Endodermal cell (in vitro differentiated cells): ENCODE results near the gene FHL3. TPM values are rescaled to one million over a fixed set of nuclear protein-coding genes. Genes with fewer than 3 reads are reported as not detected.
A peak's percentile ranks its signal among the peaks of the same experiment; 100 is the strongest.

Source experiments
- DNase-seq: peaks from one replicate; pipeline ENCODE4 v3.0.0-alpha.2; 2017
- H3K27ac ChIP-seq: 2 replicates; pipeline ENCODE4 v1.5.1; 2013; ENCODE audit warnings: mild to moderate bottlenecking, low read depth, low read length, moderate library complexity
- H3K27me3 ChIP-seq: 2 replicates; pipeline ENCODE4 v1.6.1; 2013; ENCODE audit warnings: mild to moderate bottlenecking, low read length, moderate library complexity; ENCODE audit not compliant: insufficient read depth, control insufficient read depth, poor library complexity, severe bottlenecking
- H3K36me3 ChIP-seq: 2 replicates; pipeline ENCODE4 v1.7.0; 2013; ENCODE audit warnings: mild to moderate bottlenecking, low read length, moderate library complexity; ENCODE audit not compliant: control insufficient read depth, insufficient read depth
- H3K4me1 ChIP-seq: one replicate; pipeline ENCODE4 v1.7.0; 2013; ENCODE audit warnings: low read length; ENCODE audit not compliant: control insufficient read depth, insufficient read depth
- H3K4me3 ChIP-seq: 2 replicates; pipeline ENCODE4 v1.5.1; 2013; ENCODE audit warnings: mild to moderate bottlenecking, low read length, moderate library complexity
- H3K9ac ChIP-seq: 2 replicates; pipeline ENCODE4 v1.6.1; 2013; ENCODE audit warnings: mild to moderate bottlenecking, low read length, moderate library complexity; ENCODE audit not compliant: poor library complexity, severe bottlenecking; ENCODE audit errors: extremely low read depth
- H3K9me3 ChIP-seq: 2 replicates; pipeline ENCODE4 v1.6.1; 2013; ENCODE audit warnings: mild to moderate bottlenecking, low read length, moderate library complexity; ENCODE audit not compliant: control insufficient read depth
- H3K27ac Mint-ChIP-seq: 2 replicates; pipeline ENCODE4 v1.8.0; 2020; ENCODE audit warnings: mixed read lengths
- H3K27me3 Mint-ChIP-seq: 2 replicates; pipeline ENCODE4 v1.8.0; 2021; ENCODE audit warnings: mild to moderate bottlenecking, mixed read lengths; ENCODE audit not compliant: insufficient read depth
- H3K36me3 Mint-ChIP-seq: 2 replicates; pipeline ENCODE4 v1.8.0; 2020; ENCODE audit warnings: low read depth, mixed read lengths
- H3K4me1 Mint-ChIP-seq: 2 replicates; pipeline ENCODE4 v1.8.0; 2020; ENCODE audit warnings: mixed read lengths
- H3K4me3 Mint-ChIP-seq: 2 replicates; pipeline ENCODE4 v1.8.0; 2020; ENCODE audit warnings: mild to moderate bottlenecking, moderate library complexity, mixed read lengths
- H3K9me3 Mint-ChIP-seq: 2 replicates; pipeline ENCODE4 v1.8.0; 2020; ENCODE audit warnings: mild to moderate bottlenecking, mixed read lengths
- WGBS, 2 experiments: methylation state at CpG; one replicate each; pipeline versions ENCODE4 v1.1.5 to v1.1.7; 2013; ENCODE audit warnings: missing lambda C conversion rate in 2 of 2, mixed read lengths in 1 of 2; ENCODE audit not compliant: insufficient coverage in 1 of 2, insufficient read length in 1 of 2; 5-methylcytosine and 5-hydroxymethylcytosine counted together
- total RNA-seq, 2 donors: library from RNA; stranded (reverse); fragmentation: NEBNext Ultra II Directional in 1 of 2; extraction: Animal tissue kit (Norgen Biotek cat#: 25700) in 1 of 2; gene quantifications; 2 replicates in 1 of 2; 3 replicates in 1 of 2; pipeline ENCODE4 v1.2.1, GENCODE V29; 2021
- TF ChIP-seq, protein P1 (sequence below): fragments of 200-600 bp; sonication (generic); conservative IDR thresholded peaks from 2 replicates; pipeline ENCODE4 v1.5.0; 2021; ENCODE audit warnings: antibody characterized with exemption, mild to moderate bottlenecking

Gene FHL3
- total RNA-seq, 2 donors from 2014 or later: 20.5 to 20.6 TPM

DNA sequence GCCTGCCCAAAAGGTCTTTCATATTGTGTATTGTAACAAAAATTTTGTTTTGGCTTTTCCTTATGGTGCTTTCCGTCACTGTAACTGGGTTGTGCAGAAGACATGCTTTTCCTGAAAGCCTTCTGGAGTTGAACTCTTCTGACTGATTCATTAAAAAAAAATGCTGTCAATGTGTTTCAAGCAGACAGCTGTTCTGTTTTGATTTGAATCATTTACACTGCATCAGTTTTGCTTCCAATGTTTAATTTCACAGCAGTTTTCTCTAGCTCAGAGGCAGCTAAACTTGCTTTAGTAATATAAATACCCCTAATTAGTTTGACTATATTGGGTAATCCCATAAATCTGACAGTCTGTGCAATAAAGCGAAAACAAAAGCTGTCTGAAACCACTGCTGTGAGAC, 15.1 kb upstream of the FHL3 start:
- WGBS, 2 experiments: 97 to 100% methylated on average over 2 of the region's 2 CpGs
- no peak overlapping the region for H3K27ac ChIP-seq
- peaks cover 68% of the 10 kb centered on the region for H3K36me3 Mint-ChIP-seq

DNA sequence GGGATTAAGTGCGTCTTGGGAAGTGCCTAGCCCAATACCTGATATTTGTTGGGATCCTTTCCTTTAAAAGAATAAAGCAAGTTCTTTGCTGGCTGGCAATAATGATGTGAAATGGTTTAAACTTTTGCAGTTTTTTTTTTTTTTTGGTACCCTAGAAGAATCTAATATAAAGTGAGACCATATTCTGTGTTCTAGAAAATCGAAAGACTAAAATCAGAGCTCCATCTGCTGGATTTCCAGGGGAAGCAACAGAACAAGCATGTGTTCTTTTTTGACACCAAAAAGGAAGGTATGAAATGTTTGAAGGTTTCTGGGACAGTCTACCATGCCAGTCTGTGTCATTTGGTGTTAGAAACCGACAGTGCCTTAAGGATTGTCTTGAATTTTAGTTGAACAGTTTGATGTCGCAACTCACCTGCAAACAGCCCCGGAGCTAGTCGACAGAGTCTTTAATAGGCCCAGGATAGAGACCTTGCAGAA, 13.6 kb upstream of the FHL3 start:
- Mint-ChIP-seq H3K4me3 (no peak overlapping the region), H3K27ac (no peak overlapping the region), H3K9me3 (no peaks in the 10 kb centered on the region), H3K36me3 (peaks cover 61% of the 10 kb centered on the region), H3K27me3 (no peaks in the 10 kb centered on the region), H3K4me1 (peaks cover 3% of the 10 kb centered on the region)
- H3K27me3 ChIP-seq: no peaks in the 10 kb centered on the region
- peaks cover 83% of the 10 kb centered on the region for H3K36me3 ChIP-seq
- H3K4me3 ChIP-seq: no peak overlapping the region
- no peak for DNase-seq
- no peaks in the 10 kb centered on the region for H3K4me1 ChIP-seq
- TF ChIP-seq, protein P1, sequence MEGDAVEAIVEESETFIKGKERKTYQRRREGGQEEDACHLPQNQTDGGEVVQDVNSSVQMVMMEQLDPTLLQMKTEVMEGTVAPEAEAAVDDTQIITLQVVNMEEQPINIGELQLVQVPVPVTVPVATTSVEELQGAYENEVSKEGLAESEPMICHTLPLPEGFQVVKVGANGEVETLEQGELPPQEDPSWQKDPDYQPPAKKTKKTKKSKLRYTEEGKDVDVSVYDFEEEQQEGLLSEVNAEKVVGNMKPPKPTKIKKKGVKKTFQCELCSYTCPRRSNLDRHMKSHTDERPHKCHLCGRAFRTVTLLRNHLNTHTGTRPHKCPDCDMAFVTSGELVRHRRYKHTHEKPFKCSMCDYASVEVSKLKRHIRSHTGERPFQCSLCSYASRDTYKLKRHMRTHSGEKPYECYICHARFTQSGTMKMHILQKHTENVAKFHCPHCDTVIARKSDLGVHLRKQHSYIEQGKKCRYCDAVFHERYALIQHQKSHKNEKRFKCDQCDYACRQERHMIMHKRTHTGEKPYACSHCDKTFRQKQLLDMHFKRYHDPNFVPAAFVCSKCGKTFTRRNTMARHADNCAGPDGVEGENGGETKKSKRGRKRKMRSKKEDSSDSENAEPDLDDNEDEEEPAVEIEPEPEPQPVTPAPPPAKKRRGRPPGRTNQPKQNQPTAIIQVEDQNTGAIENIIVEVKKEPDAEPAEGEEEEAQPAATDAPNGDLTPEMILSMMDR: peak; percentile 75
- no peak overlapping the region for H3K27ac ChIP-seq
- H3K9me3 ChIP-seq: no peaks in the 10 kb centered on the region
- no peak overlapping the region for H3K9ac ChIP-seq
- 89 to 98% methylated on average over 6 of the region's 6 CpGs for WGBS, 2 experiments

More for the DNA sequence above, 15.1 kb upstream of the FHL3 start:
- no peaks in the 10 kb centered on the region for H3K27me3 Mint-ChIP-seq
- Histone ChIP-seq H3K36me3 (peaks cover 90% of the 10 kb centered on the region), H3K4me1 (no peaks in the 10 kb centered on the region), H3K9me3 (no peaks in the 10 kb centered on the region), H3K4me3 (no peak overlapping the region), H3K9ac (no peak overlapping the region), H3K27me3 (no peaks in the 10 kb centered on the region)
- H3K4me3 Mint-ChIP-seq: no peak overlapping the region
- DNase-seq: no peak
- TF ChIP-seq, protein P1: no peak
- H3K27ac Mint-ChIP-seq: no peak overlapping the region
- no peaks in the 10 kb centered on the region for H3K9me3 Mint-ChIP-seq
- H3K4me1 Mint-ChIP-seq: no peaks in the 10 kb centered on the region

DNA sequence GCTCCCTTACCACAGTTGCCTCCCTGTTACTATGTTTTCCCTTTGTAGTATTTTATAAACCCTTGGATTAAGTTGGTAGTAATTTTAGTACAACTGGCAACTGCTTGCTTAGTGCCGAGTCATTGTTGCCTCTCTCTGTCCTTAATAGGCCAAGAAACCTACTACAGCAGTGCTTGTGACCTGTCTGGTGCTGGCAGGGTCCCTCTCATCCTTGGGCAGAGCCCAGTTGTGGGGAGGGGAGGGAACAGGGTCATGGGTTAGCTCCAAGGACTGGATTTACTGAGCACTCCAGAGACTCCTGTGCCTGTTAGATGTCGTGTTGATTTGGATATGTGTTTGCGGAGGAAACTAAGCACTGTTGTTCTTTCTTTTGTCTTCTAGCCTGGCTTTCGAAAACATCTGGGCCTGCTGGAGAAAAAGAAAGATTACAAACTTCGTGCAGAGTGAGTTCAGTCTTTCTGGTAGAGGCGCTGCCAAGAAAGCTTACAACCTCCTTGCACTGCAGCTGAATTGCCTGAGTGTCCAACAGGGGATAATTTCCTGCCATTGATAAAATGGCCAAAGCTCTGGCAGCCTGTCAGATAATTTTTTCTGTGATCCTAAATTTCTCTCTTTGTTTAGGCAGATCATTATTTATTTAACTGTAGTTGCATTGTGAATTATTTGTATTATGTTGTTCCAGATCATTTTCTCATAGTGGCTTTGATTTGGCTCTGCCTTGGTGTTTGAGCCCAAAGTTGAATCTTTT, 10.8 kb upstream of the FHL3 start:
- Mint-ChIP-seq H3K4me1 (peaks cover 9% of the 10 kb centered on the region), H3K27me3 (no peaks in the 10 kb centered on the region), H3K4me3 (no peak overlapping the region), H3K9me3 (peaks cover 3% of the 10 kb centered on the region), H3K27ac (peak overlapping the region; percentile 90), H3K36me3 (peaks cover 44% of the 10 kb centered on the region)
- H3K9me3 ChIP-seq: no peaks in the 10 kb centered on the region
- DNase-seq: no peak
- no peak overlapping the region for H3K9ac ChIP-seq
- 92 to 94% methylated on average over 5 to 6 of the region's 6 CpGs for WGBS, 2 experiments
- H3K4me3 ChIP-seq: no peak overlapping the region
- H3K27ac ChIP-seq: no peak overlapping the region
- H3K4me1 ChIP-seq: no peaks in the 10 kb centered on the region
- TF ChIP-seq, protein P1: no peak
- H3K27me3 ChIP-seq: no peaks in the 10 kb centered on the region
- peaks cover 56% of the 10 kb centered on the region for H3K36me3 ChIP-seq
